ENCODE data around the gene SCARB1. TPM values are rescaled to one million over a fixed set of nuclear protein-coding genes. Genes with fewer than 3 reads are reported as not detected.

SCARB1 gene
- total RNA-seq, 2 donors from 2014 or later, result 44.9 to 83.1 TPM

DNA sequence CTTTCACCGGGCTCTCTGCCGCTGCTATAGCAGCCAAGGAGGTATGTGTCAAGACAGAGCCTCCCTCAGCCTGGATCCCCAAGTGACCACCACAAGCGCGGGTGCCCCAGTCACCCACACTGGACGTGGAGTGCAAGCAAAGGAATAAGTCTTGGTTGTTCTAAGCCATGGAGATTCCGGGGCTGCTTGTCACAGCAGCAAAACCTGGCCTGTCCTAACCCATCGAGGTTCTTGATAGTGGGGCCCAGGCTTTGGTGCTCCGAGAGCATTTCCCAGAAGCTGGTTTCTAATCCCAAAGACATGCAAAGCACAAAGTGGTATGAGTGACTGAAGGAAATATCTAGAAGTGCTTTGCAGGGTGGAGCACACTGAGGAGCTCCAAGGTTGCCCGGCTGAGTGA lies 51.3 kb downstream of the SCARB1 start:
- Histone ChIP-seq H3K36me3 (no peaks in the 10 kb centered on the region), H3K27me3 (no peaks in the 10 kb centered on the region), H3K4me3 (no peak overlapping the region), H3K9me3 (no peaks in the 10 kb centered on the region), H3K27ac (no peak overlapping the region), H3K4me1 (no peaks in the 10 kb centered on the region), H3K9ac (ENCODE audit: low read depth in 2 of 2, low read length in 2 of 2) (no peak overlapping the region)
- TF ChIP-seq, protein P1, sequence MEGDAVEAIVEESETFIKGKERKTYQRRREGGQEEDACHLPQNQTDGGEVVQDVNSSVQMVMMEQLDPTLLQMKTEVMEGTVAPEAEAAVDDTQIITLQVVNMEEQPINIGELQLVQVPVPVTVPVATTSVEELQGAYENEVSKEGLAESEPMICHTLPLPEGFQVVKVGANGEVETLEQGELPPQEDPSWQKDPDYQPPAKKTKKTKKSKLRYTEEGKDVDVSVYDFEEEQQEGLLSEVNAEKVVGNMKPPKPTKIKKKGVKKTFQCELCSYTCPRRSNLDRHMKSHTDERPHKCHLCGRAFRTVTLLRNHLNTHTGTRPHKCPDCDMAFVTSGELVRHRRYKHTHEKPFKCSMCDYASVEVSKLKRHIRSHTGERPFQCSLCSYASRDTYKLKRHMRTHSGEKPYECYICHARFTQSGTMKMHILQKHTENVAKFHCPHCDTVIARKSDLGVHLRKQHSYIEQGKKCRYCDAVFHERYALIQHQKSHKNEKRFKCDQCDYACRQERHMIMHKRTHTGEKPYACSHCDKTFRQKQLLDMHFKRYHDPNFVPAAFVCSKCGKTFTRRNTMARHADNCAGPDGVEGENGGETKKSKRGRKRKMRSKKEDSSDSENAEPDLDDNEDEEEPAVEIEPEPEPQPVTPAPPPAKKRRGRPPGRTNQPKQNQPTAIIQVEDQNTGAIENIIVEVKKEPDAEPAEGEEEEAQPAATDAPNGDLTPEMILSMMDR (IDR thresholded peaks at IDR 0.05), result no peak
- intact Hi-C loops (cut with DNase I), result no loop called here
- DNase-seq, result no peak

DNA sequence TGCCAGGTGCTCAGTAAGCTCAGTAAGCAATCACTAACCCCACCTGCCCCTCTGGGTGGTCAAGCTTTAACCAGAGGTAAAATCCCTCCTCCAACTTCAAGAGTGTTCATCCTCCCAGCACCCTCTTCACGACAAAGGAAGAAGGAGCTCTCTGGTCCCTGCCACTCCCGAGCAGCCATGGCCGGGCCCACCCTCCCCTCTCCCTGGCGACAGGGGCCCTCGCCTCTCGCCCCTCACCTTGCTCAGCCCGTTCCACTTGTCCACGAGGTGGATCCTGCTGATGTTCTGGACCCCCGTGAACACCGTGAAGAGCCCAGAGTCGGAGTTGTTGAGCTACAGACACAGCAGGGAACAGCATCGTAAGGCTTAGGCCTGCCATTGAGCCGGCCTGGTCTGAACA lies 52.0 kb downstream of the SCARB1 start:
- Histone ChIP-seq H3K9ac (ENCODE audit: low read depth in 2 of 2, low read length in 2 of 2) (no peak overlapping the region), H3K9me3 (no peaks in the 10 kb centered on the region), H3K27me3 (no peaks in the 10 kb centered on the region), H3K36me3 (no peaks in the 10 kb centered on the region), H3K4me1 (no peaks in the 10 kb centered on the region), H3K27ac (no peak overlapping the region), H3K4me3 (no peak overlapping the region)
- TF ChIP-seq, protein P1 (IDR thresholded peaks at IDR 0.05), result no peak
- no peak for DNase-seq
- intact Hi-C loops (cut with DNase I), result no loop called here

DNA sequence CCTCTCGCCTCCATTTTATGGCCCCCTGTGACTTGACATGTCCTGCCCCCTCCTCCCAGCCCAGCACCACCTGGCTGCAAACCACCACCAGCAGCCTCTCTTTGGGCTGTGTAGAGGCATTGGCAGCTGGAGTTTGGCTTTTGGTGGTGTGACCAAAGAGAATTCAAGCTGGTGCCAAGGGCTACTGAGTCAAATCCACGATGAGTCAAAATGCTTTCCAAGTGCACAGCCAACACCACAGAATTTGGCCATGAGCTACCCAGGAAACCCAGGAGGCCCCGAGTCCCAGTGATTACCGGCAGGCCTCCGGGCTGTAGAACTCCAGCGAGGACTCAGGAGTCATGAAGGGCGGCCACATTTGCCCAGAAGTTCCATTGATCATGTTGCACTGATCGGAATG lies 53.8 kb downstream of the SCARB1 start:
- H3K9me3 ChIP-seq, result no peaks in the 10 kb centered on the region
- H3K4me1 ChIP-seq, result no peaks in the 10 kb centered on the region
- H3K4me3 ChIP-seq, result no peak overlapping the region
- H3K9ac ChIP-seq (ENCODE audit: low read depth in 2 of 2, low read length in 2 of 2), result no peak overlapping the region
- TF ChIP-seq, protein P1 (IDR thresholded peaks at IDR 0.05), result no peak
- DNase-seq, result no peak
- H3K36me3 ChIP-seq, result no peaks in the 10 kb centered on the region
- no peaks in the 10 kb centered on the region for H3K27me3 ChIP-seq
- intact Hi-C loops (cut with DNase I), result no loop called here
- H3K27ac ChIP-seq, result no peak overlapping the region

DNA sequence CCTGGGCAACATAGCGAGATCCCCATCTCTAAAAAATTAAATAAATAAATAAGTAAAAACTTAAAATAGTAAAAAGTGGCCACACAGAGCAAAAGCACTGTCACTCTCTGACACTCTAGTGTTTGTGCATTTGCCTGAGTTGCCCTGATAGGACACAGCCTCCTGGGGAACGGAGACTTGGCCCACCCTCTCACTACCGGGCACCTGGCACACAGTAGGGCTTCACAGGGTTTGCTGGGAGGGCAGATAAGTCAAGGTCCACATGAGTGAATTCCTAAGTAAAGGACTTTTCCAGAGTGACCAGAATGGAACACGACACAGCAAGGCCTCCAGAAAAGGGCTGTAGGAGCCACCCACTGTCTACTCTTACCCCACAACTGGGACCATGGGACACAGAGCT lies 54.3 kb downstream of the SCARB1 start:
- Histone ChIP-seq H3K9ac (ENCODE audit: low read depth in 2 of 2, low read length in 2 of 2) (no peak overlapping the region), H3K36me3 (no peaks in the 10 kb centered on the region), H3K9me3 (no peaks in the 10 kb centered on the region), H3K27me3 (no peaks in the 10 kb centered on the region), H3K4me1 (no peaks in the 10 kb centered on the region), H3K27ac (no peak overlapping the region), H3K4me3 (no peak overlapping the region)
- no peak for DNase-seq
- intact Hi-C loops (cut with DNase I), result no loop called here
- TF ChIP-seq, protein P1 (IDR thresholded peaks at IDR 0.05), result no peak

DNA sequence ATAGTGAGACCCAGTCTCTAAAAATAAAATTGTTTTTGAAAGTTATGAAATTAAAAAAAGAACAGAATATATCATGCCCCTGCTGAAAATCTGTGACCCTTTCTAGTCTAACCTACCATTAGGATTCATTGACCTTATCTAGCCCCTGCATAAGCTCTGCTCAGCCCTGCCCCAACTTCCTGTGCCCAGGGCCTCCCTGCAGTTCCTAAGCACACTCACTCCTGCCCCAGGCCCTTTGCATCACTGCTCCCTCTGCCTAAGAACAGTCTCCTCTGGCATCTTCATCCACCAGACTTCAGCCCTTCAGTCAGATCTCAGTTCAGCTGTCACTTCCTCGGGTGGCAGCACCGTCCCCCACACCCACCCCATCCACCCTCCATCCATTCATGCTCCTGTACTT lies 55.4 kb downstream of the SCARB1 start:
- intact Hi-C loops (cut with DNase I), result no loop called here
- Histone ChIP-seq H3K9me3 (no peaks in the 10 kb centered on the region), H3K36me3 (no peaks in the 10 kb centered on the region), H3K27me3 (no peaks in the 10 kb centered on the region), H3K27ac (no peak overlapping the region), H3K4me3 (no peak overlapping the region), H3K9ac (ENCODE audit: low read depth in 2 of 2, low read length in 2 of 2) (no peak overlapping the region), H3K4me1 (no peaks in the 10 kb centered on the region)
- no peak for DNase-seq
- TF ChIP-seq, protein P1 (IDR thresholded peaks at IDR 0.05), result no peak
